ENCODE results near the gene LARGE1.

The LARGE1 gene

DNA sequence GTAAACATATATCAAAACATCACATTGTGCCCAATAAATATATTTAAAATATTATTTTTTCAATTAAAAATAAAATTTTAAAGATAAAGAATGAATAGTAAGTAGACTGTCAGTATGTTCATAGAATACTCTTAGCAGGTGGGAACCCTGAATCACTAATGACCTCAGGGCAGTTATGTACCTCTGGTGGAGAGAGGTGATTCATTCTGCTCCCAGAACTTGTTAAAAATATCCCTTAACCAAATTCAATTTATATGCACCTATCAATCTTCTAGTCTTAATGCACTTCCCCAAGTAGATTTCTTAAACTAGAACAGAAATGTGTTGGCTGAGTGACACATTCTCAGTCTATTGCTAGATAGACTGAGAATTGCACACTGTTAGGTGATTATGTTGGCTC, 678.2 kb downstream of the LARGE1 start:
- no peak for DNase-seq (ENCODE audit: low read depth)
- TF ChIP-seq, protein P1, sequence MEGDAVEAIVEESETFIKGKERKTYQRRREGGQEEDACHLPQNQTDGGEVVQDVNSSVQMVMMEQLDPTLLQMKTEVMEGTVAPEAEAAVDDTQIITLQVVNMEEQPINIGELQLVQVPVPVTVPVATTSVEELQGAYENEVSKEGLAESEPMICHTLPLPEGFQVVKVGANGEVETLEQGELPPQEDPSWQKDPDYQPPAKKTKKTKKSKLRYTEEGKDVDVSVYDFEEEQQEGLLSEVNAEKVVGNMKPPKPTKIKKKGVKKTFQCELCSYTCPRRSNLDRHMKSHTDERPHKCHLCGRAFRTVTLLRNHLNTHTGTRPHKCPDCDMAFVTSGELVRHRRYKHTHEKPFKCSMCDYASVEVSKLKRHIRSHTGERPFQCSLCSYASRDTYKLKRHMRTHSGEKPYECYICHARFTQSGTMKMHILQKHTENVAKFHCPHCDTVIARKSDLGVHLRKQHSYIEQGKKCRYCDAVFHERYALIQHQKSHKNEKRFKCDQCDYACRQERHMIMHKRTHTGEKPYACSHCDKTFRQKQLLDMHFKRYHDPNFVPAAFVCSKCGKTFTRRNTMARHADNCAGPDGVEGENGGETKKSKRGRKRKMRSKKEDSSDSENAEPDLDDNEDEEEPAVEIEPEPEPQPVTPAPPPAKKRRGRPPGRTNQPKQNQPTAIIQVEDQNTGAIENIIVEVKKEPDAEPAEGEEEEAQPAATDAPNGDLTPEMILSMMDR (conservative IDR thresholded peaks at IDR 0.05; ENCODE audit: low read length): no peak
- no peak overlapping the region for H3K4me3 ChIP-seq (ENCODE audit: low read length)

DNA sequence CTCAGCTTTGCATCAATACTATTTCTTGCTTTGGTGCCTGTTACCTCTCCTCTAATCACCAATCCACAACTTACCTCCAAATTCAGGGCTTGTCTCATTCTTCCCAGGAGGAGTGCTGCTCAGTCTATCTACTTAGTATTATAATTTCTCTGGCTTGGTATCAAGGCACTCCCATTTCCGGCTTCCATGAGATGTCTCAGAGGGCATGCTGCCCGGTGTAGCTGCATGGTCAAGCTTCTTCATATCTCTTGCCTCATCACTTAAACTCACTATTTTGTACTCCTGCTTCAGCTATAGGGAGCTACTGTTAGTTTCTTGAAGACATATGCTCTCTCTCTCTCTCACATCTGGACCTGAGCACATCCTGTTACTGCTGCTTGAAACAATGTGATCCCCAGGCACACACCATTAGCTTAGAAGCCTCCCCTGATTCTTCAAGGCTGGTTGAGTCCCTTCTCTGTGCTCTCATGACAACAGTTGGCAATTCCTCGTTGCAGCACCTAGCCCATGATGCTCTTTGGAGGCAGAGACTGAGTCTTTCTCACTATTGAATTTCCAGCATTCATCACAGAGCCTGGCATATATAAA, 679.3 kb downstream of the LARGE1 start:
- peak; percentile 44 for DNase-seq (ENCODE audit: low read depth)
- TF ChIP-seq, protein P1 (conservative IDR thresholded peaks at IDR 0.05; ENCODE audit: low read length): no peak

DNA sequence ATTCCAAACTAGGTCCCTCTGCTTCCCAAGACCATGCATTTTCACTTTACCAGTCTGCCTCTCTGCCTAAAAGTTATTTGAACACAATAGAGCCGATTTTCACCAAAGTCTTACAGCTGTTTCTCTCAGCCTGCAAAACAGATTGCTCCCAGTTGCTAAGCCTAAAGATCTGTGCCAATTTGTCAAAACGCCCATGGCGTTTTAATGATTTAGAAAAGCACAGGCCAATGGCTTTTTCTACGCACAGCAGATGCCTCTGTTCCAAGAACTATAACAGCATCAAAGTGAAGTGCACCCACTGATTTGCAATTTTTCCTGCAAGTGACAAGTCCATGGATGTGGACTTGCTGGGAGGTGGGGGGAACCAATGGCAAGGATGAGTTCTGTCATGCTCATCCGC, 688.2 kb downstream of the LARGE1 start:
- TF ChIP-seq, protein P1 (conservative IDR thresholded peaks at IDR 0.05; ENCODE audit: low read length): no peak
- no peak for DNase-seq (ENCODE audit: low read depth)
- no peak overlapping the region for H3K4me3 ChIP-seq (ENCODE audit: low read length)

More for the DNA sequence above, 679.3 kb downstream of the LARGE1 start:
- H3K4me3 ChIP-seq (ENCODE audit: low read length): no peak overlapping the region

DNA sequence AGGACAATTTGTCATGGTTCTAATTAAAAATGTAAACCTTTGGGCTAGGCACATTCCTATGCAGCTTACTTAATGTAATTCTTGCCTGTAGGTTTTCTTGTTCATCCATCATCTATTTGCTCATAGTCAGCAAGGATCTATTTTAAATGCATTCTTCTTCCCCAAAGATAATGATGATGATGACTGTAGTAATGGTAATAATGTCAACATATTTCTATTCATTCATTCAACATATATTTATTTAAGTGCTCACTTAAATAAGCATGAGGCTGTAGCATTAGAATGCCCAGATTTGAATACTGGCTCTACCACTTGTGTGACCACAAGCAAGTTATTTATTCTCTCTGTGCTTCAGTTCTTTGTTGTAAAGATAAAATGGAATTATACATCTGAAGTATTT, 692.5 kb downstream of the LARGE1 start:
- TF ChIP-seq, protein P1 (conservative IDR thresholded peaks at IDR 0.05; ENCODE audit: low read length): no peak
- no peak for DNase-seq (ENCODE audit: low read depth)
- H3K4me3 ChIP-seq (ENCODE audit: low read length): no peak overlapping the region

DNA sequence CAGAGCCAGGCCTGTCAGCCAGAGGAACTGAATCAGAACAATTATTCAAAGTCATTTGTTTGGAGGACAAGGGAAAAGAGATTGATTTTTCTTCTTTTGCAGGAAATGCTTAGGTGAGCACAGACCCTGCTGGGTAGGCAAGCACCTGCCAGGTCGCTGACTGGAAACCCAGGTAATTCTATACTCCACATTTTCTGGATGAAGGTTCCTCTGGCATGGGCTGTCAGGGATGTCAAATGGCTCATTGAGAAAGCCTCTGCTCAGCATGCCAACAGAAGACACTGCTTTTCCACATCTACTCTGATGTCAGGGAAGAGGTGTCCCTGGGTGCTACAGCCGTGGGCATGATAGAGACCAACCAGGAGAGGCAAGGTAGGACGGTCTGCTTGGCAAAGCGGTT, 695.4 kb downstream of the LARGE1 start:
- no peak for DNase-seq (ENCODE audit: low read depth)
- no peak overlapping the region for H3K4me3 ChIP-seq (ENCODE audit: low read length)
- TF ChIP-seq, protein P1 (conservative IDR thresholded peaks at IDR 0.05; ENCODE audit: low read length): no peak
